GM12865 (cell line): ENCODE measurements around the gene RASAL1.

Source experiments
- DNase-seq: peaks from one replicate; pipeline ENCODE4 v3.0.0; 2010; ENCODE audit warnings: low read depth
- H3K4me3 ChIP-seq: 2 replicates; pipeline ENCODE4 v1.5.1; 2011; ENCODE audit warnings: mild to moderate bottlenecking, low read depth, low read length, control low read depth
- TF ChIP-seq, protein P1 (sequence below): IDR thresholded peaks from 2 replicates; pipeline ENCODE4 v1.5.1; 2011; ENCODE audit warnings: low read length, control low read depth, low read depth, inconsistent platforms; ENCODE audit not compliant: insufficient read depth; ENCODE audit errors: missing control alignments

Gene RASAL1

DNA sequence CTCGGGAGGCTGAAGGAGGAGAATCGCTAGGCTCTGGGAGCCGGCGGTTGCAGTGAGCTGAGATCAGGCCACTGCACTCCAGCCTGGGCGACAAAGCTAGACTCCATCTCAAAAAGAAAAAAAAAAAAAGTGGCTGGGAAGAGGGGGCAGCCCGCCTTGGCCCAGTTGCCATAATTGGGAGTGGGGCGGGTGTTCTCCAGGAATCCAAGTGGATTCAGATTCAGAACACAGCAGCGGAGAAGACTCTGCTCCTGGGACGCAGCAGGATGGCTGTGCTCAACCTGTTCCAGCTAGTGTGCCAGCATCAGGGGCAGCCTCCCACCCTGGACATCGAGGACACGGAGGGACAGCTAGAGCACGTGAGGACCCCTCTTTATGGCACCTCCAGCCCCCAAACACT is 19.5 kb upstream of the RASAL1 start:
- H3K4me3 ChIP-seq: no peak overlapping the region
- DNase-seq: no peak
- TF ChIP-seq, protein P1, sequence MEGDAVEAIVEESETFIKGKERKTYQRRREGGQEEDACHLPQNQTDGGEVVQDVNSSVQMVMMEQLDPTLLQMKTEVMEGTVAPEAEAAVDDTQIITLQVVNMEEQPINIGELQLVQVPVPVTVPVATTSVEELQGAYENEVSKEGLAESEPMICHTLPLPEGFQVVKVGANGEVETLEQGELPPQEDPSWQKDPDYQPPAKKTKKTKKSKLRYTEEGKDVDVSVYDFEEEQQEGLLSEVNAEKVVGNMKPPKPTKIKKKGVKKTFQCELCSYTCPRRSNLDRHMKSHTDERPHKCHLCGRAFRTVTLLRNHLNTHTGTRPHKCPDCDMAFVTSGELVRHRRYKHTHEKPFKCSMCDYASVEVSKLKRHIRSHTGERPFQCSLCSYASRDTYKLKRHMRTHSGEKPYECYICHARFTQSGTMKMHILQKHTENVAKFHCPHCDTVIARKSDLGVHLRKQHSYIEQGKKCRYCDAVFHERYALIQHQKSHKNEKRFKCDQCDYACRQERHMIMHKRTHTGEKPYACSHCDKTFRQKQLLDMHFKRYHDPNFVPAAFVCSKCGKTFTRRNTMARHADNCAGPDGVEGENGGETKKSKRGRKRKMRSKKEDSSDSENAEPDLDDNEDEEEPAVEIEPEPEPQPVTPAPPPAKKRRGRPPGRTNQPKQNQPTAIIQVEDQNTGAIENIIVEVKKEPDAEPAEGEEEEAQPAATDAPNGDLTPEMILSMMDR: no peak

DNA sequence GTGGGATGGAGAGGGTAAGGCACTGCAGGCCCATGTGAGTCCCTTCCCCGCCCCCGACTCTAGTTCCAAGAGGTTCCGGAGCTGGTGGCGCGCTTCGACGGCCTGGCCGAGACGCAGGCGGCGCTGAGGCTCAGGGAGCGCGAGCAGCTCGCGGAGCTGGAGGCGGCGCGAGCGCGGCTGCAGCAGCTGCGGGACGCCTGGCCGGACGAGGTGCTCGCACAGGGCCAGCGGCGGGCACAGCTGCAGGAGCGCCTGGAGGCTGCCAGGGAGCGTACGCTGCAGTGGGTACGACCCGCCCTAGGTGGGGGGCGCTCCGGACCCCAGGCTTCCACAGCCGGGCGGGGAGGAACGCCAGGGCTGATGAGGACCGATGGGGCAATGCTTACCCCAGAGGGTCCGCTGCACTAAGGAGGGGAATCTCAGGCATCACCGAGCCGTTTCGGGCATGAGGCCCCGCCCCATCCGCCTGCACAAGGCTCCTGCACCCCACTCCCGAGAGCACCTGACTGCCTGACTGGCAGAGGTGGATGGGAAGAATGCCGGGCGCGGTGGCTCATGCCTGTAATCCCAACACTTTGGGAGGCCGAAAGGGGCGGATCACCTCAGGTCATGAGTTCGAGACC is 18.9 kb upstream of the RASAL1 start:
- no peak overlapping the region for H3K4me3 ChIP-seq
- no peak for DNase-seq
- TF ChIP-seq, protein P1: no peak

DNA sequence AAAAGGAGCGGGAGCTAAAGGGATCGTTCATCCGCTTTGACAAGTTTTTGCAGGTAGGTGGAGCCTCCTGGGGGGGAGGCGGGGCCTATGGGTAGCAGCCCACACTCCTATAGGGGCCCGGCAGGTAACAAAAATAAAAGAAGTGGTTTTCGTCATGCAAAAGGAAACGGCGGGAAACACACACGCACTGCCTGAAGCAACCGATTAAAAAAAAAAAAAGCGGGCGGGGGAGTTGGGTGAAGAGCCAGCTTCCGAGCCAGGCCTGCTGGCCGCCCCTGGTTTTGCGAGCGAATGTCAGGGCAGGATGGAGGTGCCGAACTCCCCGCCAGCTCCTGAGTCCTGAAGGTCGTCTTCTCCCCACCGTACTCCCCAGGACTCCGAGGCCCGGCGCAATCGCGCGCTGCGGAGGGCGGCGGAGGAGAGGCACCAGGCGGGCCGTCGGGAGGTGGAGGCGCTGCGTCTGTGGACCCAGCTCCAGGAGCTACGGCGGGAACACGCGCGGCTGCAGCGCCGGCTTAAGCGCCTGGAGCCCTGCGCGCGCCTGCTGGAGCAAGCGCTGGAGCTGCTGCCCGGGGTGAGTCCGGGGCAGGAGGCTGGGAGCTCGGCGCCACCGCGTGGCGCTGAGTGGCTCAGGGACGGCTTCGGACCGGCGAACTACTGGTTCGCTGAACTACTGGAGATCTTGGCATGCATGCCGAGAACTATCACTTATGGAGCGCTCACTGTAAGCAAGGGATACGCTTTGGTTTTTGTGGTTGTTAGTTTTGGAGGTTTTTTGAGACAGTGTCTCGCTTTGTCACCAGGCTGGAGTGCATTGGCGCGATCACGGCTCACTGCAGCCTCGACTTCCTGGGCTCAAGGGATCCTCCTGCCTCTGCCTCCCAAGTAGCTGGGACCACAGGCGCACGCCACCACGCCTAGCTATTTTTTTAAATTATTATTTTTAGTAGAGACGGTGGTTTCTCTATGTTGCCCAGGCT is 17.6 kb upstream of the RASAL1 start:
- H3K4me3 ChIP-seq: peak overlapping the region; percentile 39
- TF ChIP-seq, protein P1: peak; percentile 54
- peak; percentile 77 for DNase-seq

DNA sequence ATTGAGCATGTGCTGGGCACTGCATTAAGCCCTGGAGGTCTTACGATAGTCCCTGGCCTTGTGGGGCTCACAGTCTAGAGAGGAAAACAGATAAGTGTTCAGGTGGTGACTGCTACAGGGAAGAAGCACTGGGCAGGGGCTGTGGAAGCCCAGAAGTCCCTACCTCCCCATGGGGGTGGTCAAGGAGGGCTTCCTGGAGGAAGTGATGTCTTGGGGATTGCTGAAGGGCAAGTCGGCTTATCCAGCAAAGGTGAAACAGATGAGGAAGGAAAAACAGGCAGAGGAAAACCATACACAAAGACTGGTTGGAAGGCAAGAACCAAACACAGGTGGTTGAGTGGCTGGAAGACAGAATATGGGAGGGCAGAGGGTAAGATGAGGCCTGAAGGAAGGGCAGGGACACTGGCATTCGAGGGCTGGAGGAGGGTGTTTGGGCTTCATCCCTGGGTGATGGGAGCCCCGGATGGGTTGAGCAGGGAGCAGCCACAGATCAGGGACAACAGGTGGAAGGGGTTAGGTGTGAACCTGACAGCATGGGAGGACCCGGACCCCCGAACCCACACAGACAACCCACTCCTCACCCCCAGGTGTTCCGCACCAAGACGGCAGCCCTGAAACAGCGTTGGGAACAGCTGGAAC is 16.8 kb upstream of the RASAL1 start:
- TF ChIP-seq, protein P1: no peak
- peak overlapping the region; percentile 39; the same call in 1 of the 2 replicates for H3K4me3 ChIP-seq
- no peak for DNase-seq

DNA sequence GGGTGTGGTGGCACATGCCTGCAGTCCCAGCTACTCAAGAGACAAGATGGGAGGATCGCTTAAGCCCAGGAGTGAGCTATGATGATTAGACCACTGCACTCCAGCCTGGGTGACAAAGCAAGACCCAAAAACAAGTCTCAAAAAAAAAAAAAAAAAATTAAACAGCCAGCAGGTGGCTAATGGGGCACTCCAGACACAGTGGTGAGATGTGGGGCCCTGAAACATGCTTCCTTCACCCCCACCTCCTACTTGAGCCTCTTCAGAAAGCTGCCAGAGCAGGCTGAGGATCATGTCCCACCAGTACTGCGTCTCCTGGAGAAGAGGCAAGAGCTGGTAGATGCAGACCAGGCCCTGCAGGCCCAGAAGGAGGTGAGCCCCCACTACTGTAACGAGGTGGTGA is 16.1 kb upstream of the RASAL1 start:
- no peak overlapping the region for H3K4me3 ChIP-seq
- DNase-seq: no peak

DNA sequence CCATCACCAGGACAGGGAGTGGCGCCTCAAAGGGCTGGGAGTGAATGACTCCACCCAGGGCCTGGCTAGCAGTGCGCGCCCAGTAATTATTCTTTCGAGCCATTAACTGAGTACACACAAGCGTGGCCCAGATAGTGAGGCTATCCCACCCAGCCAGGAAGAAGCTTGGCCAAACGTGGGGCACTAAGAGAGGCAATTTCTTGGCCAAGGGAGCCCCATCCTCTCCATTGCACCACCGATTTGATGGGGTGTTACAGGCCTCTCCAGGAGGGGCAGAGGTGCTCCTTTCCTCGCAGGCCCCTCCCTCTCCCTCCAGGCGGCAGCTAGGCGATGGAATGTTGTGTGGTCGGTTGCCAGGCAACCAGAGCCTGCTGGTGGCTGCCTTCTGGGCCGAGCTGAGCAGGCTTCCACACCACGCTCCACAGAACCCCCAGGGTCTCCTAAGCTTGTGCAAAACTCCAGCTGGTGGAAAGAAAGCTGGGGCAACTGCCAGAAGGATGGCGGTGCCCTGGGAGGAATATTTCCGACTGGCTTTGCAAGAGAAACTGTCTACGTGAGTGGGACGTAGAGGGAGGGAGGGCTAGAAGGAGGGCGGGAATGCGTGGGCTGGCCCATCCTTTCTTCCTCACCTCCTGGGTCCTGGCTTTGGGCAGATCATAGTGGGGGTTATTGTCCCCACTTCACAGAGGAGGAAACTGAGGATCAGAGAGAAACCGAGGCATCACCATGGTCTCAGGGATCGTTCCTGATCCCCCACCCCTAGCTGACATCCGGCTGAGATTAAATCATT is 14.0 kb upstream of the RASAL1 start, which contains the start of gene CFAP73:
TSS of gene CFAP73 (plus strand) at position 364 of the 790 bp plus-strand sequence. CDS start at position 498, 134 bp downstream.
- no peak within 1 kb of the TSS for H3K4me3 ChIP-seq
- no peak for DNase-seq
- TF ChIP-seq, protein P1: no peak

More for the DNA sequence above, 16.1 kb upstream of the RASAL1 start:
- TF ChIP-seq, protein P1: no peak
